H1 (cell line): Measurements from ENCODE around the gene EGFLAM. TPM values are rescaled to one million over a fixed set of nuclear protein-coding genes. Genes with fewer than 3 reads are reported as not detected.

Experiments used
- CBX5 ChIP-seq: fragments of 300-800, 300-1000 bp; sonication (generic); IDR thresholded peaks from 2 replicates; pipeline ENCODE4 v1.7.1; 2016; ENCODE audit warnings: antibody characterized with exemption, low read length, low read depth
- CHD7 ChIP-seq: fragments of 300-600 bp; sonication (generic); IDR thresholded peaks from 2 replicates; pipeline ENCODE4 v1.7.1; 2012; ENCODE audit warnings: low read length, moderate library complexity, mild to moderate bottlenecking, inconsistent platforms; ENCODE audit not compliant: insufficient replicate concordance
- NANOG ChIP-seq: IDR thresholded peaks from 2 replicates; pipeline ENCODE4 v1.6.1; 2011; ENCODE audit warnings: low read length, low read depth, mild to moderate bottlenecking, inconsistent platforms; ENCODE audit not compliant: insufficient read depth, poor library complexity, severe bottlenecking
- RBBP5 ChIP-seq: IDR thresholded peaks from 2 replicates; pipeline ENCODE4 v1.7.1; 2012; ENCODE audit warnings: low read depth, mild to moderate bottlenecking, inconsistent platforms, low read length, moderate library complexity, borderline replicate concordance
- SP4 ChIP-seq: IDR thresholded peaks from 2 replicates; pipeline ENCODE4 v1.6.1; 2012; ENCODE audit warnings: low read length, inconsistent platforms
- polyA plus RNA-seq, 7 experiments: library from polyadenylated mRNA; depleted of rRNA in 3 of 7; stranded (reverse) in 5 of 7; unstranded in 2 of 7; fragments of >200 nt in 5 of 7; fragments of 200-250 nt in 2 of 7; gene quantifications; 1 replicate in 5 of 7; 2 replicates in 1 of 7; 4 replicates in 1 of 7; pipeline versions ENCODE4 v1.2.1 to v1.2.3, GENCODE V29; 2011 to 2013; ENCODE audit warnings: missing spikeins in 2 of 7, mixed read lengths in 2 of 7
- total RNA-seq: library from RNA; stranded (reverse); fragmentation: NEBNext Ultra II Directional; extraction: Animal tissue kit (Norgen Biotek cat#: 25700); gene quantifications from 2 replicates; pipeline ENCODE4 v1.2.1, GENCODE V29; 2021

EGFLAM gene
- total and polyA plus RNA-seq, 2 of the 8 experiments (the other 6 are each of a cell fraction or from before 2014, with no cell fraction given): 0.20 to 0.24 TPM

- TF ChIP-seq CHD7: no peak
- TF ChIP-seq RBBP5: no peak
- no peak for TF ChIP-seq NANOG
- no peak for TF ChIP-seq SP4
- TF ChIP-seq CBX5: no peak
Observed at GRCh38 chr5:38443390-38443789, 185.0 kb downstream of the EGFLAM start (continued).
